HL-60 (cell line): ENCODE data around the gene EVX2.

Source experiments
- GABPA ChIP-seq: IDR thresholded peaks from 2 replicates; pipeline ENCODE4 v1.6.1; 2012; ENCODE audit warnings: low read depth
- POLR2AphosphoS5 ChIP-seq: IDR thresholded peaks from 2 replicates; pipeline ENCODE4 v1.6.1; 2012; ENCODE audit warnings: low read depth
- SPI1 ChIP-seq: IDR thresholded peaks from 2 replicates; pipeline ENCODE4 v1.6.1; 2012; ENCODE audit warnings: low read depth, mild to moderate bottlenecking, borderline replicate concordance
- TF ChIP-seq, protein P1 (sequence below): IDR thresholded peaks from one replicate; pipeline ENCODE4 v1.5.1; 2011; ENCODE audit warnings: low read length, control low read depth, inconsistent platforms; ENCODE audit not compliant: insufficient read depth
- TF ChIP-seq, protein P2 (sequence below): IDR thresholded peaks from 2 replicates; pipeline ENCODE4 v1.6.1; 2012; ENCODE audit warnings: low read depth; ENCODE audit not compliant: insufficient replicate concordance

DNA sequence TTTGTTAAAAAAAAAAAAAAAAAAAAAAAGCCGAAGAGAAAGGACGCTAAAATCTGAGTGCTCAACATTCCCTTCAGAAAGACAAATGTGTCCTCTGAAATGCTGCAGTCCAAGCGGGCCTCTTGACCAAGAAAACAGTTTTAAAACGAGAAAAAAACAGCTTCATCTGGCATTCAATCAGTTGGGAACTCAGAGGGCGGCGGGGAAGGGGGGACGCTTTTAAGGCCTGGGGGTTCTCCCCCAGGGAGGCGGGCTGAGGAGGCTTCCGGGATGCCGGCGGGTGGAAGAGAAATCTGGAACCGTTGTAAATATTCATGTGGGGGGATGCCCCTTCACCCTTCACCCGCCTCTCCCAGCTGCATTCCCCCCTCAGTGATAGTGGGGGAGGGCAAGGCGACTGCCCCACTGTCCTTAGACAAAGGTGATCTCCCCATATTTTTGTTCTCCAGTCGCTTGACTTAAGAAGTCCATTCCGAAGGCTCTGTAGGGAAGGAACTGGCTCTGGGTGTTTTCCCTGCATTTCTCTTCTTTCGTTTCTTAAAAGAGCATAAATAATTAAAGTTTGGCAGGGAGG, 20.1 kb upstream of the EVX2 start:
- TF ChIP-seq, protein P1, sequence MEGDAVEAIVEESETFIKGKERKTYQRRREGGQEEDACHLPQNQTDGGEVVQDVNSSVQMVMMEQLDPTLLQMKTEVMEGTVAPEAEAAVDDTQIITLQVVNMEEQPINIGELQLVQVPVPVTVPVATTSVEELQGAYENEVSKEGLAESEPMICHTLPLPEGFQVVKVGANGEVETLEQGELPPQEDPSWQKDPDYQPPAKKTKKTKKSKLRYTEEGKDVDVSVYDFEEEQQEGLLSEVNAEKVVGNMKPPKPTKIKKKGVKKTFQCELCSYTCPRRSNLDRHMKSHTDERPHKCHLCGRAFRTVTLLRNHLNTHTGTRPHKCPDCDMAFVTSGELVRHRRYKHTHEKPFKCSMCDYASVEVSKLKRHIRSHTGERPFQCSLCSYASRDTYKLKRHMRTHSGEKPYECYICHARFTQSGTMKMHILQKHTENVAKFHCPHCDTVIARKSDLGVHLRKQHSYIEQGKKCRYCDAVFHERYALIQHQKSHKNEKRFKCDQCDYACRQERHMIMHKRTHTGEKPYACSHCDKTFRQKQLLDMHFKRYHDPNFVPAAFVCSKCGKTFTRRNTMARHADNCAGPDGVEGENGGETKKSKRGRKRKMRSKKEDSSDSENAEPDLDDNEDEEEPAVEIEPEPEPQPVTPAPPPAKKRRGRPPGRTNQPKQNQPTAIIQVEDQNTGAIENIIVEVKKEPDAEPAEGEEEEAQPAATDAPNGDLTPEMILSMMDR = no peak
- TF ChIP-seq GABPA = no peak
- TF ChIP-seq POLR2AphosphoS5 = no peak
- TF ChIP-seq, protein P2, sequence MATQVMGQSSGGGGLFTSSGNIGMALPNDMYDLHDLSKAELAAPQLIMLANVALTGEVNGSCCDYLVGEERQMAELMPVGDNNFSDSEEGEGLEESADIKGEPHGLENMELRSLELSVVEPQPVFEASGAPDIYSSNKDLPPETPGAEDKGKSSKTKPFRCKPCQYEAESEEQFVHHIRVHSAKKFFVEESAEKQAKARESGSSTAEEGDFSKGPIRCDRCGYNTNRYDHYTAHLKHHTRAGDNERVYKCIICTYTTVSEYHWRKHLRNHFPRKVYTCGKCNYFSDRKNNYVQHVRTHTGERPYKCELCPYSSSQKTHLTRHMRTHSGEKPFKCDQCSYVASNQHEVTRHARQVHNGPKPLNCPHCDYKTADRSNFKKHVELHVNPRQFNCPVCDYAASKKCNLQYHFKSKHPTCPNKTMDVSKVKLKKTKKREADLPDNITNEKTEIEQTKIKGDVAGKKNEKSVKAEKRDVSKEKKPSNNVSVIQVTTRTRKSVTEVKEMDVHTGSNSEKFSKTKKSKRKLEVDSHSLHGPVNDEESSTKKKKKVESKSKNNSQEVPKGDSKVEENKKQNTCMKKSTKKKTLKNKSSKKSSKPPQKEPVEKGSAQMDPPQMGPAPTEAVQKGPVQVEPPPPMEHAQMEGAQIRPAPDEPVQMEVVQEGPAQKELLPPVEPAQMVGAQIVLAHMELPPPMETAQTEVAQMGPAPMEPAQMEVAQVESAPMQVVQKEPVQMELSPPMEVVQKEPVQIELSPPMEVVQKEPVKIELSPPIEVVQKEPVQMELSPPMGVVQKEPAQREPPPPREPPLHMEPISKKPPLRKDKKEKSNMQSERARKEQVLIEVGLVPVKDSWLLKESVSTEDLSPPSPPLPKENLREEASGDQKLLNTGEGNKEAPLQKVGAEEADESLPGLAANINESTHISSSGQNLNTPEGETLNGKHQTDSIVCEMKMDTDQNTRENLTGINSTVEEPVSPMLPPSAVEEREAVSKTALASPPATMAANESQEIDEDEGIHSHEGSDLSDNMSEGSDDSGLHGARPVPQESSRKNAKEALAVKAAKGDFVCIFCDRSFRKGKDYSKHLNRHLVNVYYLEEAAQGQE = no peak
- no peak for TF ChIP-seq SPI1
